DOHH2 (cell line): ENCODE results near the gene MOB1B.

ENCODE experiments used
- H3F3A ChIP-seq: fragments of 200-600 bp; sonication (generic), shearing (Covaris generic); 2 replicates; pipeline ENCODE4 v1.6.0; 2016; ENCODE audit warnings: antibody characterized with exemption, mild to moderate bottlenecking; ENCODE audit not compliant: control insufficient read depth, insufficient read depth
- H3K27ac ChIP-seq: fragments of 200-600 bp; sonication (generic); 2 replicates; pipeline ENCODE4 v1.5.1; 2014; ENCODE audit warnings: low read depth, mild to moderate bottlenecking, low read length, moderate library complexity
- H3K27me3 ChIP-seq: fragments of 200-600 bp; sonication (generic); 2 replicates; pipeline ENCODE4 v1.6.1; 2014; ENCODE audit warnings: mild to moderate bottlenecking, low read length, mixed read lengths; ENCODE audit not compliant: control insufficient read depth
- H3K36me3 ChIP-seq: fragments of 200-600 bp; sonication (generic); 2 replicates; pipeline ENCODE4 v1.6.1; 2014; ENCODE audit warnings: mild to moderate bottlenecking, low read length, moderate library complexity, mixed read lengths; ENCODE audit not compliant: control insufficient read depth
- H3K4me1 ChIP-seq: fragments of 200-600 bp; sonication (generic); 2 replicates; pipeline ENCODE4 v1.6.1; 2014; ENCODE audit warnings: mild to moderate bottlenecking, low read length, mixed read lengths; ENCODE audit not compliant: control insufficient read depth
- H3K4me2 ChIP-seq: fragments of 200-600 bp; sonication (generic); 2 replicates; pipeline ENCODE4 v1.6.0; 2014; ENCODE audit warnings: mild to moderate bottlenecking, low read length, moderate library complexity
- H3K4me3 ChIP-seq: fragments of 200-600 bp; sonication (generic); 2 replicates; pipeline ENCODE4 v1.5.1; 2014; ENCODE audit warnings: mild to moderate bottlenecking, low read length, mixed read lengths
- H3K79me2 ChIP-seq: fragments of 200-600 bp; sonication (generic); 2 replicates; pipeline ENCODE4 v1.6.1; 2014; ENCODE audit warnings: mild to moderate bottlenecking, low read length, mixed read lengths; ENCODE audit not compliant: control insufficient read depth
- H3K9me2 ChIP-seq: fragments of 200-600 bp; sonication (generic); replicated peaks from 2 replicates; pipeline ENCODE4 v1.6.1; 2014; ENCODE audit warnings: mild to moderate bottlenecking, low read length, mixed read lengths; ENCODE audit not compliant: control insufficient read depth
- H3K9me3 ChIP-seq: fragments of 200-600 bp; sonication (generic); 2 replicates; pipeline ENCODE4 v1.6.1; 2014; ENCODE audit warnings: antibody characterized with exemption, low read length, mixed read lengths; ENCODE audit not compliant: control insufficient read depth, insufficient read depth
- H4K20me1 ChIP-seq: fragments of 200-600 bp; sonication (generic); 2 replicates; pipeline ENCODE4 v1.6.0; 2014; ENCODE audit warnings: low read depth, mild to moderate bottlenecking, antibody characterized with exemption, low read length, moderate library complexity; ENCODE audit not compliant: control insufficient read depth, insufficient read depth
- EZH2phosphoT487 ChIP-seq: fragments of 200-600 bp; sonication (generic); IDR thresholded peaks from 2 replicates; pipeline ENCODE4 v1.6.1; 2017; ENCODE audit warnings: borderline replicate concordance, mild to moderate bottlenecking, antibody characterized with exemption, low read length, moderate library complexity, mixed read lengths
- TF ChIP-seq, protein P1 (sequence below): fragments of 200-600 bp; sonication (generic); IDR thresholded peaks from one replicate; pipeline ENCODE4 v1.5.1; 2014; ENCODE audit warnings: antibody characterized with exemption, mild to moderate bottlenecking, low read depth, low read length; ENCODE audit not compliant: poor library complexity, severe bottlenecking

The MOB1B gene

DNA sequence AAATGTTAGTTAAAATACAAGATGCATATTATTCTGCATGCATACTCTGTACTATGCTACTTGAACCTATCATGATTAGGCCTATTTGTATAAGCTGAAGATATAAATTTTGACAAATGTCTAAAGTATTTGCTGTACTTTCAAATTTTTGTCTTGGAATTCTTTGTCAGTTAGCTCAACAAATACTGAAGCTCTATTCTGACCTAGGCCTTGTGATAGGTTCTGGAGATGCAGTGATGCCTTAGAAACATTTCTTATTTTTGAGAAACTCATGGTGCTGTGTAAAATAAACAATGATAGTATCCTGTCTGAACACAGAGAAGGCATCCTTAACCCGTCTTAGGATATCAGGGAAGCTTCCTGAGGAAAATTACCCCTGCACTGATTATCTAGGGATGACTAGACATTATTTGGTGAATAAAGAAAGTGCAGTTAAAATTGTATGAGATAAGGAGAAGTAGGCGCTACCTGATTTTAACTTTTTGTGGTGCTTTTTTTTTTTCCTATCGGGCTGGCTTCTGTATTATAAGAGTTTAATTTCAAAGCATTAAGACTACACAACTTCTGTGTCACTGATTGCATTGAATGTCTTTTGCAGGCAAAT is 43.4 kb downstream of the MOB1B start:
- Histone ChIP-seq H3K79me2 (peaks cover 87% of the 10 kb centered on the region), H3K4me2 (no peak overlapping the region)

DNA sequence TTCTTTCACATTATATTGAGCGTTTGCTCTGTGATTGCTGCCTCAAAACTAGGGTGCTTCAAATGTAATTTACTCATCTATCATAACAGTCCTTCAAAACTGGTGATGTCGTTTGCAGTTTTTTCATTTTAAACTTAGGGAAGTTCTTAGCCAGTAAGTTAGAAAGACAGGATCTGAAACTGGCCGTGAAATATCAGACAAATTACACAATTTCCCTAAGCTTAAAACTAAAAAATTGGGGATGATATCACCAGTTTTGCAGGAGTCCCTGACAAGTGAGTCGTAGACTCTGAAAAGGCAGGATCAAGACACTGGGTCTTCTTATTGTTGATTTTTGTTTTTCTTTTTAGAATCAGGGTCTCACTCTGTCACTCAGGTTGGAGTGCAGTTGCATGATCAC is 44.8 kb downstream of the MOB1B start:
- Histone ChIP-seq H3K9me3 (no peaks in the 10 kb centered on the region), H3K79me2 (peaks cover 87% of the 10 kb centered on the region), H3K4me3 (no peak overlapping the region), H3K4me1 (peaks cover 55% of the 10 kb centered on the region), H3K4me2 (no peak overlapping the region), H3K27ac (no peak overlapping the region), H3K9me2 (no peaks in the 10 kb centered on the region), H3K36me3 (peaks cover 5% of the 10 kb centered on the region; the same call in 1 of the 2 replicates), H3K27me3 (no peaks in the 10 kb centered on the region), H3F3A (peaks cover 19% of the 10 kb centered on the region), H4K20me1 (no peaks in the 10 kb centered on the region)
- TF ChIP-seq EZH2phosphoT487 = no peak
- TF ChIP-seq, protein P1, sequence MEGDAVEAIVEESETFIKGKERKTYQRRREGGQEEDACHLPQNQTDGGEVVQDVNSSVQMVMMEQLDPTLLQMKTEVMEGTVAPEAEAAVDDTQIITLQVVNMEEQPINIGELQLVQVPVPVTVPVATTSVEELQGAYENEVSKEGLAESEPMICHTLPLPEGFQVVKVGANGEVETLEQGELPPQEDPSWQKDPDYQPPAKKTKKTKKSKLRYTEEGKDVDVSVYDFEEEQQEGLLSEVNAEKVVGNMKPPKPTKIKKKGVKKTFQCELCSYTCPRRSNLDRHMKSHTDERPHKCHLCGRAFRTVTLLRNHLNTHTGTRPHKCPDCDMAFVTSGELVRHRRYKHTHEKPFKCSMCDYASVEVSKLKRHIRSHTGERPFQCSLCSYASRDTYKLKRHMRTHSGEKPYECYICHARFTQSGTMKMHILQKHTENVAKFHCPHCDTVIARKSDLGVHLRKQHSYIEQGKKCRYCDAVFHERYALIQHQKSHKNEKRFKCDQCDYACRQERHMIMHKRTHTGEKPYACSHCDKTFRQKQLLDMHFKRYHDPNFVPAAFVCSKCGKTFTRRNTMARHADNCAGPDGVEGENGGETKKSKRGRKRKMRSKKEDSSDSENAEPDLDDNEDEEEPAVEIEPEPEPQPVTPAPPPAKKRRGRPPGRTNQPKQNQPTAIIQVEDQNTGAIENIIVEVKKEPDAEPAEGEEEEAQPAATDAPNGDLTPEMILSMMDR = no peak

More for the DNA sequence above, 43.4 kb downstream of the MOB1B start:
- Histone ChIP-seq H3K4me1 (peaks cover 66% of the 10 kb centered on the region), H3K27me3 (no peaks in the 10 kb centered on the region), H3K9me3 (no peaks in the 10 kb centered on the region), H4K20me1 (no peaks in the 10 kb centered on the region), H3K36me3 (peaks cover 5% of the 10 kb centered on the region; the same call in 1 of the 2 replicates), H3F3A (peaks cover 22% of the 10 kb centered on the region), H3K27ac (no peak overlapping the region), H3K9me2 (no peaks in the 10 kb centered on the region), H3K4me3 (no peak overlapping the region)
- TF ChIP-seq, protein P1 = no peak
- no peak for TF ChIP-seq EZH2phosphoT487

DNA sequence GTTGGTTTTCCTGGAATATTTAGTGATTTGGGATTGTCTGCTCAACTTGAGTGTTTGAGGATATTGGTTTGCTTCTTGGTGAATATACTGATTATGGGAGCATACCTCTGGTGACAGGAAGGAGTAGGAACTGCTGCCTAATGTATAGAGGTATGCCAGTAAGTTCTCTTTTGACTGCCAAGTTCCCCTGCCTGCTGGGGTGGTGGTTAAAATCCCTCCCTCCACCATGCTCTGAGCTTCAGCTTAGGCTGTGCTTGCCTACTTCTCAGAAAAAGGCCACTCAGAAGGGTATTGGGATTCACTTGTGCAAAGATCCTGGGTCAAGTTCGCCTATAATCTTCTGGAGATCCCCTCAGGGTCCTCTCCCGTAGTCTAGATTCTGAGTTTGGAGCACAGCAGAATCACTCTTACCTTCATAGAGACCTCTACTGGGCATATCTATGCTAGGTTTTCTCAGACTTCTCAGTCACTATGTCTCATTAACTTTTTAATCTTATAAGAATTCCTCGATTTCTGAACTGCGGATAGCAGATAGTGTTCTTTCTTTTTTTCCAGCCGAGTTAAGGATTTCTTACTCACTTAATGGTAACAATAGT is 46.6 kb downstream of the MOB1B start:
- H3K4me3 ChIP-seq = no peak overlapping the region
- peak overlapping the region; percentile 6 for H3K4me2 ChIP-seq
- TF ChIP-seq, protein P1 = peak; percentile 18
- TF ChIP-seq EZH2phosphoT487 = no peak
- peaks cover 86% of the 10 kb centered on the region for H3K79me2 ChIP-seq
- no peaks in the 10 kb centered on the region for H4K20me1 ChIP-seq
- H3K36me3 ChIP-seq = peaks cover 5% of the 10 kb centered on the region; the same call in 1 of the 2 replicates
- H3K27ac ChIP-seq = no peak overlapping the region
- H3K4me1 ChIP-seq = peaks cover 38% of the 10 kb centered on the region
- H3F3A ChIP-seq = peaks cover under 1% of the 10 kb centered on the region; the same call in 1 of the 2 replicates
- no peaks in the 10 kb centered on the region for H3K9me2 ChIP-seq
- no peaks in the 10 kb centered on the region for H3K27me3 ChIP-seq
- H3K9me3 ChIP-seq = no peaks in the 10 kb centered on the region
